Cardiac muscle cell (in vitro differentiated cells and primary cell): Measurements from ENCODE around the gene SYN1. TPM values are rescaled to one million over a fixed set of nuclear protein-coding genes. Genes with fewer than 3 reads are reported as not detected.

ENCODE experiments used
- DNase-seq, 2 donors: peaks; one replicate each; pipeline versions ENCODE4 v3.0.0 to v3.0.0-alpha.2; 2010 to 2017; ENCODE audit warnings: low read depth in 1 of 2, low spot score in 1 of 2
- H3K27ac ChIP-seq: fragments of 200-600 bp; sonication (generic); 2 replicates; pipeline ENCODE4 v1.5.1; 2016
- H3K27me3 ChIP-seq: fragments of 200-600 bp; sonication (generic); 2 replicates; pipeline ENCODE4 v1.6.0; 2016; ENCODE audit warnings: control low read depth
- H3K36me3 ChIP-seq: fragments of 200-600 bp; sonication (generic); 2 replicates; pipeline ENCODE4 v1.5.1; 2016; ENCODE audit warnings: control low read depth
- H3K4me1 ChIP-seq: fragments of 200-600 bp; sonication (generic); 2 replicates; pipeline ENCODE4 v1.8.1; 2017; ENCODE audit warnings: low read depth, mild to moderate bottlenecking, mixed run types
- H3K4me3 ChIP-seq: fragments of 200-600 bp; sonication (generic); 2 replicates; pipeline ENCODE4 v1.5.1; 2016; ENCODE audit warnings: mild to moderate bottlenecking
- H3K9me3 ChIP-seq: fragments of 200-600 bp; sonication (generic); 2 replicates; pipeline ENCODE4 v1.5.1; 2017; ENCODE audit warnings: low read depth, mild to moderate bottlenecking, control low read depth
- CTCF ChIP-seq: IDR thresholded peaks from 2 replicates; pipeline ENCODE4 v1.5.1; 2012; ENCODE audit warnings: low read depth, mild to moderate bottlenecking, low read length
- polyA plus RNA-seq: library from polyadenylated mRNA; unstranded; fragments of >200 nt; fragmentation: Nextera tagmentation; extraction: Ambion mirVana; gene quantifications from 2 replicates; pipeline ENCODE4 v1.2.1, GENCODE V29; 2016
- total RNA-seq: library from RNA; depleted of rRNA; stranded (reverse); fragments of >200 nt; gene quantifications from 2 replicates; pipeline ENCODE4 v1.2.3, GENCODE V29; 2016

The SYN1 gene
- total and polyA plus RNA-seq, 2 experiments from 2014 or later, result 2.0 to 12.6 TPM

GRCh38 chrX:47579537-47579936, 40.1 kb downstream of the SYN1 start:
- Histone ChIP-seq H3K27me3 (no peaks in the 10 kb centered on the region), H3K4me1 (peaks cover 6% of the 10 kb centered on the region), H3K4me3 (no peak overlapping the region), H3K27ac (no peak overlapping the region), H3K9me3 (no peaks in the 10 kb centered on the region), H3K36me3 (no peaks in the 10 kb centered on the region)
- peak in 1 of 2 donors; percentile 78 for DNase-seq
- TF ChIP-seq CTCF, result no peak

- H3K4me3 ChIP-seq, result no peak overlapping the region
- no peak for DNase-seq
These were observed 41.0 kb downstream of the SYN1 start for GRCh38 chrX:47578692-47579091.

DNA sequence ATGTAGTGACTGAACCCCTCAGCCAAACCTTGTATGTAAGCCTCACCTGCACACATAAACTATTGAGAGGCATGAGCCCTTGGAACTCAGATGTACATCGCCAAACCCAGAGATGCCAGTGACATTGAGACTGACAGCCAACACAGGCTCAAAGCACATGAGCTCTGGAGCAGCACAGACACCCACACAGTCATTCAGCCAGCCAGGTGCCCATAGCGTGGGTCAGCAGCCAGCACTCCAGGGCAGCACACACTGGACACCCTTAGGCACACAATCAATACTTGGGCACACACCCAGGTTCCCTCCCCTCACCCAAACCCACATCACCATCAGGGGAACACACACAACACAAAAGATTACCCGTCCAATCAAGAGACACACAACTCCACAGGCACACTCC, 41.8 kb downstream of the SYN1 start:
- Histone ChIP-seq H3K4me1 (peaks cover 9% of the 10 kb centered on the region), H3K9me3 (no peaks in the 10 kb centered on the region), H3K27ac (no peak overlapping the region), H3K36me3 (no peaks in the 10 kb centered on the region), H3K4me3 (no peak overlapping the region), H3K27me3 (no peaks in the 10 kb centered on the region)
- DNase-seq, result no peak
- TF ChIP-seq CTCF, result no peak

More at GRCh38 chrX:47578692-47579091, 41.0 kb downstream of the SYN1 start:
- H3K27ac ChIP-seq, result no peak overlapping the region
- H3K27me3 ChIP-seq, result no peaks in the 10 kb centered on the region
- H3K9me3 ChIP-seq, result no peaks in the 10 kb centered on the region
- peaks cover 9% of the 10 kb centered on the region for H3K4me1 ChIP-seq
- no peak for TF ChIP-seq CTCF
- H3K36me3 ChIP-seq, result no peaks in the 10 kb centered on the region

GRCh38 chrX:47577424-47577823, 42.2 kb downstream of the SYN1 start:
- Histone ChIP-seq H3K27me3 (no peaks in the 10 kb centered on the region), H3K4me3 (no peak overlapping the region), H3K4me1 (peaks cover 9% of the 10 kb centered on the region), H3K36me3 (no peaks in the 10 kb centered on the region), H3K9me3 (no peaks in the 10 kb centered on the region), H3K27ac (no peak overlapping the region)
- TF ChIP-seq CTCF, result no peak
- no peak for DNase-seq

DNA sequence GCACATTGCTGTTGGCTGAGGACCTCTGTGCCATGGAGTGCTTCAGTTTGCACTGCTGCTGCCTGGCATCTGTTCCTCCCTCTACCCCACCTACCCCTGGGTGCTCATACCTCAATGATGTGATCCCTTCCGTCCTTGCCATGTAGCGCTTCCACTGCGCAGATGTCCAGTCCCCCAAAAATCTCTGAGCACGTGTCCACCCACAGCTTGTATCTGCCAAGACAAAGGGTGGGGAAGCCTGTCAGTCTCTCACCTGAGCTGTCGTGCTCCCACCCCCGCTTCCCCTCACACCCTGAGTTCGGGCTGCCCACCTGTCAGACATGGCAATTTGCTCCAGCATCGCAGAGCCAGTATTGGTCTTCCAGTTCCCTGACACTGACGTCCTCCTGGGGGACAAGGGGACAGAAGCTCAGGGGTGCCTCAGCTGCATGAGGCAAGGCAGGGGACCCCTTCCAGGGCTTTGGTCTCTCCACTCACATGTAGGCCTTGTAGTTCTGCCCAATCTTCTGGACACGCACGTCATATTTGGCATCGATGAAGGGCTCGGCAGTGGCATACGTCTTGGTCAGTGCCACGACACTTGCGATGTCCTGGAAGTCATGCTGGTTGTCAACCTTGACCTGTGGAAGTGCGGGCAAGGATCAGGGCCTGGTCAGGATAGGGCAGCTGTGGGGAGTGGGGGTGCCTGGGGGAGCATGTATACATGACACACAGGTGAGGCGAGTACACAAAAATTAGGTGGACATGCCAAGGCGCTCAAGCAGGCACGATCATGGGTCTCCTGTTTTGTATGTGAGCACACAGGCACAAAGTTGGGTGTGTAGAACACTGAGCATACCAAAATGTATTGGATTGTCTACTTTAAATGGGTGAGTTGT, 43.4 kb downstream of the SYN1 start:
- TF ChIP-seq CTCF, result no peak
- Histone ChIP-seq H3K4me1 (peaks cover 9% of the 10 kb centered on the region), H3K4me3 (no peak overlapping the region), H3K9me3 (no peaks in the 10 kb centered on the region), H3K27ac (no peak overlapping the region), H3K36me3 (no peaks in the 10 kb centered on the region), H3K27me3 (no peaks in the 10 kb centered on the region)
- DNase-seq, result no peak
